Stimulated activated CD8-positive, alpha-beta memory T cell treated with anti-CD3 and anti-CD28 coated beads, Interleukin-15, amount 100 ng/mL, for 24 hours (primary cell): ENCODE results near the gene ZNF132.

Experiments
- DNase-seq: peaks from one replicate; pipeline ENCODE4 v3.0.0-alpha.2; 2020; ENCODE audit warnings: low read depth

ZNF132 gene

DNA sequence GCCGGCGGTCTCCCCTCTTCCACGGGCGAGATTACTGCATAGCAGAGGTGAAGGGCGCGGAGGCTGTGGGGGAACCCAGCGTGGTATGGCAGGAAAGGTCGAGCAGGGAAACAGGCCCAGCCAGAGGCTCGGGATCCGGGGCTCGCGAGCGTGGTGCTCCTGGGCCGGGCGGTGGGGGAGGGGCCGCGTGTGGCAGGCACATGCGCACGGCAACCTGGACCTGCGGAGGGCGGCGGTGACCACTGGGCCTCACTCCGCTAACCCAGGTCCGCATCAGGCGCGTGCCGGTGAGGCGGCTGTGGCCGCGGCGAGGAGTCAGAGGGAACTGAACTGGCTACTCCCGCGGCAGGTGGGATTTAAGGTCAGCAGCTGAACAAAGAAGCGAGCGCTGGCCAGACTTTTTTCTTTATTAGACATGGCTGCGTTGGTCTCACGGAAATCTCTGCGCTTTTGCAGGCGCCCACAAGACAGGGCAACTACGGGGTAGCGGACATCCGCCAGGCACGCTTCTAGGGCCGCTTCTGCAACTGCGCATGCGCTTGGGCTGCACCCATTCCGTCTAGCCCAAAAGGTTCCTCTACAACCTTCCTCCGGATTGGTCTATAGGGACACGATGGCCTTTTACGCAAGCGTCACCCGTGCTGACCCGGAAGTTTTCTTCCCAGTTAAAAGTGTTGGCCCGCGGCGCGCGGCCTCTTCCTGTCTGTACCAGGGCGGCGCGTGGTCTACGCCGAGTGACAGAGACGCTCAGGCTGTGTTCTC is 53.2 kb downstream of the ZNF132 start, which contains the start of gene RPS5:
Gene RPS5, plus strand, starts transcription at position 694 of the 762 bp plus-strand sequence. CDS start 869 bp downstream, outside the sequence.
- DNase-seq = peak; percentile 87

GRCh38 chr19:58385891-58386575 is 53.9 kb downstream of the ZNF132 start:
- DNase-seq = no peak

DNA sequence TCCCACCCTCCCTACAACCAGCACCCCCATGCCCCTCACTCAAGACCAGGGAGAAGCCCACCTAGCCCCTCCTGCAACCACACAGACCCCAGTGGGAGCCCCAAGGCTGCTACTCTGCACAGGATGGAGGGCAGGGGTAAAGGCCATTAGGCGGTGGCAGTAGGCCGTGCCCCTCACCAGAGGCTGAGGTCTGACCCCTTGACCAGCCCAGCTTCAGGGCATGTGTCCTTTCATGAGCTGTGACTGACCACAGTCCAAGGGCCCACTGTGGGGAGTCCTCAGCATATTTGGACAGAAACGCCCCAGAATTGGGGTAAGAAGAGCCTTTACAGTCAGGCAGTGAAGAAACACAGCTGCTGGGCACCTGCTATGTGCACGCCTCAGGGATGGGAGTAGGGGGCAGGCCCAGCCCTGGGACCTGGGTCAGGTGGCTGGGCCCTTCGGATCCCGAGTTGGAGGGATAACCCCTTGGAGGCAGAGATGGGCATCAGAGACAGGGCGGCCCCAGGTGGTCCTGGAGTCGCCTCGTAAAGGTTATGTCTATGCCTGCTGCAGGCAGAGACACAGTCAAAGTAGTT is 54.6 kb downstream of the ZNF132 start:
- DNase-seq = no peak

DNA sequence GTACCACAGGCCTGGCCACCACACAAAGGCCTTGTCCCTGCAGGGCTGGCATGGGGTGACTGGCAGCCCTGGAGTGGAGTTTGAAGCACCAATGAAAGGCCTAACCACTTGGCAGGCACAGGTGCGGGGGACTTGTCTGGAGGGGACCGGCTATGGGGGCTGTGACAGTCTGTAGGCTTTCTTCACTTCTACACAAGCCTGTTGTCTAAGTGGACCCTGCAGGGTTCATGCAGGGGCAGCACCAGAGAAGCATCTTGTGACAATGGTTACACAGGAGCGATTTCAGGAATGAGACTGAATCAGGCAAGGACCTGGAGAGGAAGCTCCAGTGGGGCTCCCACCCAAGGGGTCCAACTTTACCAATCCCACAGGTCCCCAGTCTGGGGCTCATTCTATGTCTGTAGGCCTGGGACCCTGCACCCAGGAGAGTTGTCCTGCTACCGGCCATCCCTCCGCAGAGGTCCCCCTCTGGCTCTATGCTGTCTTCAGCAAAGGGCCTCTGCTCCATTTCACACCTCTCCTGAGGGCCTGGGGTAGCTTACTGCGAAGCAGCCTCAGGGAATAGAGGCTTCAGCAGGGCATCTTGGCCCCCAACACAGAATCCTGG is 56.9 kb downstream of the ZNF132 start:
- DNase-seq = no peak
